ENCODE measurements around the gene TMEM259. TPM values are rescaled to one million over a fixed set of nuclear protein-coding genes. Genes with fewer than 3 reads are reported as not detected.

The TMEM259 gene
- total RNA-seq, 2 donors from 2014 or later, result 183 to 267 TPM

DNA sequence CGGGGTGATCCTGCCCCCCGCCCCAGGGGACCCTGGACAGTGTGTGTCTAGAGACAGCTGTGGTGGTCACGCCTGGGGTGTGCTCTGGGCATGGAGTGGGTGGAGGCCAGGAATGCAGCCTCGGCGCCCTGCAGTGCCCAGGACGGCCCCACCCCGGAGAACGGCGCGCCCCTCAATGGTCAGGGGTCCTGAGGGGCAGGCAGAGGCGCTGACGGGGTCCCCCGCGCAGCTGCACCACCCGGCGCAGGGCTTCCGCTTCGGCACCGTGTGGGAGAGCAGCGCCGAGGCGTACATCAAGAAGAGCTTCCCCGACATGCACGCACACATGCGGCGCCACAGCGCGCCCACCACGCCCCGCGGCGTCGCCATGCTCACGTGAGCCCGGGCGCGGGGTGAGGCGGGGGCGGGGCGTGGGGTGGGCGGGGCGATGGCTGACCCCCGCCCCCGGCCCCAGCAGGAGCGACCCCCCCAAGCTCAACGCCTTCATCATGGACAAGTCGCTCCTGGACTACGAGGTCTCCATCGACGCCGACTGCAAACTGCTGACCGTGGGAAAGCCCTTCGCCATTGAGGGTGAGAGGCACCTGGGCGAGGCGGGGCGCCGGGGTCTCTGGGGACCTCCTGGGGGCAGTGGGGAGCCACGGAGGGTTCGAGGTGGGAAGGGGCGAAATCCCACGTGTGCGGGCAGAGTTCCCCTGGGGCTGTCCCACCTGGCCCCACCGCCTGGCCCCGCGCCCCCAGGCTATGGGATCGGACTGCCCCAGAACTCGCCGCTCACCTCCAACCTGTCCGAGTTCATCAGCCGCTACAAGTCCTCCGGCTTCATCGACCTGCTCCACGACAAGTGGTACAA, 13.3 kb downstream of the TMEM259 start:
- ATAC-seq (ENCODE audit: insufficient number of reproducible peaks, low FRiP score, low read depth) (no peak), DNase-seq (ENCODE audit: low spot score) (no peak)
- Histone ChIP-seq H3K36me3 (peaks cover 28% of the 10 kb centered on the region), H3K27ac (no peak overlapping the region), H3K4me1 (ENCODE audit: control insufficient read depth in 1 of 2, low read depth in 2 of 2) (no peaks in the 10 kb centered on the region), H3K27me3 (replicated peaks; ENCODE audit: insufficient read depth) (no peaks in the 10 kb centered on the region), H3K4me3 (no peak overlapping the region), H3K9me3 (no peaks in the 10 kb centered on the region)
- TF ChIP-seq, protein P1, sequence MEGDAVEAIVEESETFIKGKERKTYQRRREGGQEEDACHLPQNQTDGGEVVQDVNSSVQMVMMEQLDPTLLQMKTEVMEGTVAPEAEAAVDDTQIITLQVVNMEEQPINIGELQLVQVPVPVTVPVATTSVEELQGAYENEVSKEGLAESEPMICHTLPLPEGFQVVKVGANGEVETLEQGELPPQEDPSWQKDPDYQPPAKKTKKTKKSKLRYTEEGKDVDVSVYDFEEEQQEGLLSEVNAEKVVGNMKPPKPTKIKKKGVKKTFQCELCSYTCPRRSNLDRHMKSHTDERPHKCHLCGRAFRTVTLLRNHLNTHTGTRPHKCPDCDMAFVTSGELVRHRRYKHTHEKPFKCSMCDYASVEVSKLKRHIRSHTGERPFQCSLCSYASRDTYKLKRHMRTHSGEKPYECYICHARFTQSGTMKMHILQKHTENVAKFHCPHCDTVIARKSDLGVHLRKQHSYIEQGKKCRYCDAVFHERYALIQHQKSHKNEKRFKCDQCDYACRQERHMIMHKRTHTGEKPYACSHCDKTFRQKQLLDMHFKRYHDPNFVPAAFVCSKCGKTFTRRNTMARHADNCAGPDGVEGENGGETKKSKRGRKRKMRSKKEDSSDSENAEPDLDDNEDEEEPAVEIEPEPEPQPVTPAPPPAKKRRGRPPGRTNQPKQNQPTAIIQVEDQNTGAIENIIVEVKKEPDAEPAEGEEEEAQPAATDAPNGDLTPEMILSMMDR (IDR thresholded peaks at IDR 0.05), result no peak

DNA sequence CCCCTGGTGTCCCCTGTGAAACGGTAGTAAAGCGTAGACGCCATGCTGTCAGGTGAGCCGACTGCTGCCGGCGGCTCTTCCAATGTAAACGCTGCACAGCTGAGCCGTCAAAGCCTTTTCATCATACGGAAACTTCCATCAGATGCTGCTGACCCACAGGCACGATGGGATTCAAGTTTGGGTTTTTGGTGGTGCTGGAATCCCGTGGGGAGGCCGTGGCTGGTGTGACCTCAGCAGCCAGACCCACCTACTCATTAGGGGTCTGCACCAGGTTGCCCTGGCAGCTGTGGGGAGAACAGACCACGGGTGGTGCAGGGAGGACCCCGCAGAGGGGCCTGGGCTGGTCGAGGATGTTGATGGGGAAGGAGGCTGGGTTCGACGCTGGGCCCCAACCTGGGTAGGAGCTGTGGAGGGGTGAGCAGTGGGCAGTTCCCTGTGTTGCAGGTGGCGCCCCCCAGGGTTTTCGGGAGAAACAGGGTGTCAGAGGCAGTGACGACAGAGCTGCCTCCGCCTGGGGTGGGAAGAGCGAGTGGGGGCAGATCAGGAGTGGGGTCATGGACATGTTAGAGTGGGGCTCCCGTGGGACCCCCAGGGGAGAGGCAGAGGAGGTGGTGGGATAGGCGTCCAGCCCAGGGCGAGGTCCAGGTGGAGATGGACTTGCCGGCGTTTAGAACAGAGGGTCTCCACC, 14.1 kb downstream of the TMEM259 start:
- Histone ChIP-seq H3K27me3 (replicated peaks; ENCODE audit: insufficient read depth) (no peaks in the 10 kb centered on the region), H3K27ac (no peak overlapping the region), H3K4me3 (no peak overlapping the region), H3K9me3 (no peaks in the 10 kb centered on the region), H3K36me3 (peaks cover 21% of the 10 kb centered on the region), H3K4me1 (ENCODE audit: control insufficient read depth in 1 of 2, low read depth in 2 of 2) (no peaks in the 10 kb centered on the region)
- no peak for DNase-seq (ENCODE audit: low spot score)
- TF ChIP-seq, protein P1 (IDR thresholded peaks at IDR 0.05), result no peak
- no peak for ATAC-seq (ENCODE audit: insufficient number of reproducible peaks, low FRiP score, low read depth)

DNA sequence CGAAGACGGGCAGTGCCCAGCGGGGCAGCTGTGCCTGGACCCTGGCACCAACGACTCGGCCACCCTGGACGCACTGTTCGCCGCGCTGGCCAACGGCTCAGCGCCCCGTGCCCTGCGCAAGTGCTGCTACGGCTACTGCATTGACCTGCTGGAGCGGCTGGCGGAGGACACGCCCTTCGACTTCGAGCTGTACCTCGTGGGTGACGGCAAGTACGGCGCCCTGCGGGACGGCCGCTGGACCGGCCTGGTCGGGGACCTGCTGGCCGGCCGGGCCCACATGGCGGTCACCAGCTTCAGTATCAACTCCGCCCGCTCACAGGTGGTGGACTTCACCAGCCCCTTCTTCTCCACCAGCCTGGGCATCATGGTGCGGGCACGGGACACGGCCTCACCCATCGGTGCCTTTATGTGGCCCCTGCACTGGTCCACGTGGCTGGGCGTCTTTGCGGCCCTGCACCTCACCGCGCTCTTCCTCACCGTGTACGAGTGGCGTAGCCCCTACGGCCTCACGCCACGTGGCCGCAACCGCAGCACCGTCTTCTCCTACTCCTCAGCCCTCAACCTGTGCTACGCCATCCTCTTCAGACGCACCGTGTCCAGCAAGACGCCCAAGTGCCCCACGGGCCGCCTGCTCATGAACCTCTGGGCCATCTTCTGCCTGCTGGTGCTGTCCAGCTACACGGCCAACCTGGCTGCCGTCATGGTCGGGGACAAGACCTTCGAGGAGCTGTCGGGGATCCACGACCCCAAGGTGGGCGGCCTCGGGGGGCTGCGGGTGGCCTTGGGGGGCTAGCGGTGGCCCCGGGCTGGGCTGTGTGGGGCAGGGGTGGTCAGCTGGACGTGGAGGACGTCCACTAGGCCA, 15.9 kb downstream of the TMEM259 start:
- Histone ChIP-seq H3K9me3 (no peaks in the 10 kb centered on the region), H3K27me3 (replicated peaks; ENCODE audit: insufficient read depth) (peaks cover 7% of the 10 kb centered on the region), H3K27ac (no peak overlapping the region), H3K4me3 (no peak overlapping the region), H3K36me3 (peaks cover 5% of the 10 kb centered on the region), H3K4me1 (ENCODE audit: control insufficient read depth in 1 of 2, low read depth in 2 of 2) (peaks cover 0 to 3% of the 10 kb centered on the region in 2 donors)
- TF ChIP-seq, protein P1 (IDR thresholded peaks at IDR 0.05), result no peak
- no peak for ATAC-seq (ENCODE audit: insufficient number of reproducible peaks, low FRiP score, low read depth)
- DNase-seq (ENCODE audit: low spot score), result no peak

DNA sequence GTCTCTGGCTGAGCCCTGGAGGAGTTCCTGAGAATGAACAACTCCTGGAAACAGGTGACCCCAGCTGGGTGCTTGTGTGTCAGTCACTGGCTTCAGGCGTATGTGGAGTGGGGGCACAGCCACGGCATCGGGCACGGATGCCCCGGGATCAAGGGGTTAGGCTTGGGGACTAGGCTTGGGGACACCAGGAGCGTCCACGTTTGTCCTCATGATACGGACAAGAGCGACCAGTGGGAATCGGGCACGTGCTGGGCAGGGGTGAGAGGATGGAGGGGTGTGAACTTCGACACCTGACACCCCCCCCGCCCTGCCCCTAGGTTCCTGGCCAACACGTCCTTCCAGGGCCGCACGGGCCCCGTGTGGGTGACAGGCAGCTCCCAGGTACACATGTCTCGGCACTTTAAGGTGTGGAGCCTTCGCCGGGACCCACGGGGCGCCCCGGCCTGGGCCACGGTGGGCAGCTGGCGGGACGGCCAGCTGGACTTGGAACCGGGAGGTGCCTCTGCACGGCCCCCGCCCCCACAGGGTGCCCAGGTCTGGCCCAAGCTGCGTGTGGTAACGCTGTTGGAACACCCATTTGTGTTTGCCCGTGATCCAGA, 16.6 kb downstream of the TMEM259 start:
- ATAC-seq (ENCODE audit: insufficient number of reproducible peaks, low FRiP score, low read depth), result no peak
- H3K36me3 ChIP-seq, result no peaks in the 10 kb centered on the region
- H3K9me3 ChIP-seq, result no peaks in the 10 kb centered on the region
- H3K4me3 ChIP-seq, result no peak overlapping the region
- no peak for DNase-seq (ENCODE audit: low spot score)
- peaks cover 7% of the 10 kb centered on the region for H3K27me3 ChIP-seq (replicated peaks; ENCODE audit: insufficient read depth)
- TF ChIP-seq, protein P1 (IDR thresholded peaks at IDR 0.05), result no peak
- H3K4me1 ChIP-seq (ENCODE audit: control insufficient read depth in 1 of 2, low read depth in 2 of 2), result peaks cover 0 to 3% of the 10 kb centered on the region in 2 donors
- no peak overlapping the region for H3K27ac ChIP-seq

Measured in thoracic aorta (tissue), 2 donors.